GM18498 (cell line): ENCODE results near the gene CTBS.
"Not testable (repeated sequence)": the region's sequence is repeated elsewhere in the genome, so short reads cannot be mapped to it uniquely, and the experiment has no call there.

Source experiments
- ATAC-seq: cut with Tn5 transposase; IDR thresholded peaks from one replicate; pipeline ENCODE4 v1.9.1; 2021; ENCODE audit warnings: mild to moderate bottlenecking, moderate library complexity; ENCODE audit not compliant: unreplicated experiment

The CTBS gene

DNA sequence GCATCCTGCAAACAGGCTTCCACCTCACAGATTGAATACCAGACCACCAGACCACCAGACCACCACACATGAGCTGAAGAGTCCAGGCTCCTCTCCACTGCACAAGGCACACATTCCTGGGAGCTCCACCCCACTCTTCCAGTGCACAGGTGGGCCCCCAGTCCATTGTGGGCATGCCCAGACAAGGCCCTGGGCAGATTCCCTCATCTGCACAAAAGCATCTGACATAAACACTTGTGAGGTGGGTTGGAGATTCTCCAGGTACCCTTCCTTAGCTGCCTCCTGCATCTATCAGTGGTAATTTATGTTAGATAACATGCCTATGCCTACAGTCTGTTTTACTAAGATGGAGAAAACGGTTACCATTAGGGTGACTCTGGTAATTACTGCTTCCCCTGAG, 11.6 kb upstream of the CTBS start:
- ATAC-seq: no peak

DNA sequence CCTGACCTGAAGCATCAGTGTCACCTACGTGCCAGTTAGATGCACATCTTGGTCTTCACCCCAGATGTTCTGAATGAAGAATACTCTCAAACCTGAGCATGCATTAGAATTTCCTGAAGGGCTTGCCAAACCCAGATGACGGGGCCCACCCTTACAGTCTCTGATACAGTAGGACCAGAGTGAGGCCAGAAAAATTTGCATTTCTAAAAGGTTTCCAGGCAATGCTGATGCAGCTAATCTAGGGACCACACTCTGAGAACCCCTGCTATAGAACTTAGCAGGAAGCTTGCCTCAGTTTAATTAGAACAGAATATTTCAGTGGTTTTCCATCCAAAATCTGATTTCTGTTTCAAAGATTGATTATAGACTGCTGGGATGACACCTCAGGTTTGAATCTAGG, 9.9 kb upstream of the CTBS start:
- ATAC-seq: no peak

DNA sequence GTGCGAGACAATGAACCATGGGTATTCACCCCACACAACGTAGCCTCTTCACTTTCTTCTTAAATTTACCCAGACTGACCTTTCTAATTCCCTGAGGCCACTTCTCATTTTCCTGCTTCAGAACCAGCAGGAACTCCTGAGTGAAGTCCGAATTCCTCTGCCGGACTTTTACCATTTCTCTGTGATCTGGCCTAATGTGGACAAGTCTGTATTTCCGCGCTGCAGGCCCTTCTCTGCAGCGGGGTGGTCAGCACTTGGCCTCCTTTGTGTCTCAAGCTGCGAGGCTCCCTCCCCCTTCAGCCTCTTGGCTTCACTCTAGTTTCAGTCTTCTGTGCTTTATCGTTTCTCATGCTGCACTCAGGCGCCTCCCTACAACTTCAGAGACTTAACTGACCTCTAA, 9.4 kb upstream of the CTBS start:
- no peak for ATAC-seq

DNA sequence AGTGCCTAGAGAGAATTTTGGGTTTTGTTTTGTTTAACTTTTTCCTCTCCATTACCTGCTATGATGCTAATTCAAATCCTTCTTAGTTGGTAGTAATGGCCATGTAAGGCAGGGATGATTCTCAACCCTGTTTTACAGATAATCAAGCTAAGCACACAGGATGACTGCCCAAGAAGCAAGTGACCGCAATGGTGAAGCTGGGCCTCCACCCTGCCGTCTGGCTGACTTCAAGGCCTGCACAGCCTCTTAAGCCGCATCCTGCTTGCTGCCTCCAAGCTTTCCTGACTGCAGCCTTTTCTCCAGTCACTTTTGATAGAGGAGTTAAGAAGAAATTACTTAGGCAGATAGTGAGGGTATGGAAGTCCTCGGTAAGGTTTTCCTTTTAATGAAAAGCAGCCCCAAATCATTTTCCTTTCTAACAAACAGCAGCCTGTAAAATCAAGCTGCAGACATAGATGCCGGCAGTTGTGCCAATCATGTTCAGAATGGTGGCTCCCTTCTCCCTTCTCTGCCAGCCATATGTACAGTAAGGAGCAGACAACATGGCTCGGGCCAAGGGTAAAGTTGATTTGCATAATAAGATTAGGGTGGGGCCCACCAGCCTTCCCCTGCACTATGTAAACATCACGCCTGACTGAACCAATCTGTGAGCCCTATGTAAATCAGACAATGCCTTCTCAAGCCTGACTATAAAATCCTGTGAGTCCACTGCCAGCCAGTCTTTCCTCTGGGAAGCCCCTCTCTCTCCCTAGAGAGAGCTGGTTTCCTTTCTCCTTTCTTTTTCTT, 8.8 kb upstream of the CTBS start:
- peak; percentile 64 for ATAC-seq

DNA sequence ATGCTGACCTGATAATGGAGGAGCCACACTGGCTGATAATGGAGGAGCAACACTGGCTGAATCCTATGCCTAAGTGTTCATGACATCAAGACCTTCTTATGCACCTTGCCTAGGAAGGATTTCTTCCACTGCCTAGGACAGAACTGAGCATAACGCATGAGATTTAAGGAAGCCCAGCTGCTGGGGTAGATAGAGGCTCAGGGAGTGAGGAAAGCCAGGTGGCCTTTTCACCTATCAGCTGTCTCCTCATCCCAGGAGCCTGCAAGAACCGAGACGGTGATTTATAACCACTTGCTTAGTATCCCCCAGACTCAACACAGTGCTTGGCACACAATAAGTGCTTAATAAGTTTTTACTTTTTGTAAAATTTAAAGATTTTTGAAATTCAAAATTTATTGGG, 7.4 kb upstream of the CTBS start:
- ATAC-seq: no peak

DNA sequence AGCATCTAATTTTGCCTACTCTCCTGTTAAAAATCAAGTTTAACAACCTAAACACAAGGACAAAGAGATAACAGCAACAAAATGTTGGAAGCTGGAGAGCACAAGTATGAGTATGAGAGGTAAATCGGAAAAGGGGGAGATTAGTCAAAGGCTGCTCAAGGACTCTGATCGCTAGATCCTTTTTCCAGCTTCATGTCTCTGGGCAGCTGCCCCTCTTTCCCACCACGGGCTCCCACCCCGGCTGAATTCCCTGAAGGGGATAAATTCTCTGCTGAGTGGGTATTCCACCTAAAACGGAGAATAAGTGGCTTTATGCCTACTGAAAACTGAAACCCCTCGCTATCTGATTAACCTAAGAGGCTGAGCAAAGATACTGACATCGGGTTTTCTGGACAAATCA, 696 bp upstream of the CTBS start:
- no peak for ATAC-seq

DNA sequence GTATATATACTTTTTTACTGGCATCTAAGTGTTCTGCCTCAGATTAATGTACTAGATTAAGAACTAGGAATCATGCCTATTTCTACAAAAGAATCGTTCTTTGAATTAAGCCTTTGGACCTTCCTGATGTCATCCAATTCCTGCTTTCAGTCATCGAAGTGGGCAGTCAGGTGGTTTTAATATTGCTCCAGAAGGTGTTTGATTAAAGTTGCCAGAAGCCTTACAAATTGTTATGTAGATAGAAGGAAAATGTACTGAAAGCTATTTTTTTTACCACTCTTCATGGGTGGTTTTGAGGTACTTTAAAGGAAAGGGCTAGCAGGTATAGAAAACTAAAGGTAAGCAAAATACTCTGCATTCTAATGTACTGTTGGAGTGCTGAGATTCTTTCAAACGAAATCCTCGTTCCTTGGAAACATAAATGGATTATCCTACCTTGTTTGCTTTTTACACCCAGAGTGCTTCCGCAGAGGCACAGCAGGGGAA, 716 bp downstream of the CTBS start:
- ATAC-seq: no peak

DNA sequence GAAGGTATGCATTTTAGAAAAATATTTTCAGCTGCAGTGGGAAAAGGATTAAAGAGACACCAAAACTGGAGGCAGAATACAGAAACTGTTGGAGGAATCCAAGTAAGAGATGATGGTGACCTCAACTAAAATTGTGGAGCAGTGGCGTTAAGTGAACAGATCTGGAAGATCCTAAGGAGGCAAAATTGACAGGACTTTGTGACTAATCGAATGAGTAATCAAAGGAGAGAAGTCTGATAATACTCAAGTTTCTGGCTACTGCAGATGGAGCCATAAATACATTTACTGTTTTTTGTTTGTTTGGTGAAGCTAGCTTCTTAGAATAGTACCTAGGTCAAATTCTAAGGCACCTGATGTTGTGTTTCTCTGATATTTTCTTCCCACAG, 3.1 kb downstream of the CTBS start:
- no peak for ATAC-seq

DNA sequence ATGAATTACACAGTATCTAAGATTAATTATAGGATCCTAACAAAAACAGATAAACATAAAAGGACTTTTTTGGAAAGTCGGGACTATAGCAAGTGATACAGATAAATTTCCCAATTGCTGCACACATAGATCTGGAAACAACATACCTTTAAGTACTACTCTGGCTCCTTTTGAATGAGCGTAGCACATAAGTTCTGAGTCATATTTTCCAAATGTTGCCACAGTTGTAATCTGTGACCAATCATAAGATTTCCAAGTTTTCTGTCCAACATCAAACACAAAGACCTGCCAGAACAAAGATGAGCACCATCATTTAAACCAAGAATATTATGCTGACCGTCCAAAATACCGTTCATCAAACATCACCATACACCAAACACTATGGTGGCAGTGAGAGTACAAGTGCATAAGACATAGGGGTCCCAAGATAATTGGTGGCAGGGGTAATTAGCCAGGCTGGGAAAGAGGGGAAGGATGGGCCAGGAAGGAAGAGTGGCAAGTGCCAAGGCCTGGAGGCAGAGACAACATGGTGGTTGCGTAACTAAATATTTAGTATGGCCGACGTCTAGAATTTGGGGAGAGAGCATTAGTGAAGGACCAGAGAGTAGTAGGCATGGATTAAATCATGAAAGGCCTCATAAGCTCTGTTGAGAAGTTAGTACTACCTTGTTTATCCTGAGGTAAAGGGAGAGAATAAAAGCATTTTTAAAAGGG, 3.6 kb downstream of the CTBS start:
- ATAC-seq: no peak

DNA sequence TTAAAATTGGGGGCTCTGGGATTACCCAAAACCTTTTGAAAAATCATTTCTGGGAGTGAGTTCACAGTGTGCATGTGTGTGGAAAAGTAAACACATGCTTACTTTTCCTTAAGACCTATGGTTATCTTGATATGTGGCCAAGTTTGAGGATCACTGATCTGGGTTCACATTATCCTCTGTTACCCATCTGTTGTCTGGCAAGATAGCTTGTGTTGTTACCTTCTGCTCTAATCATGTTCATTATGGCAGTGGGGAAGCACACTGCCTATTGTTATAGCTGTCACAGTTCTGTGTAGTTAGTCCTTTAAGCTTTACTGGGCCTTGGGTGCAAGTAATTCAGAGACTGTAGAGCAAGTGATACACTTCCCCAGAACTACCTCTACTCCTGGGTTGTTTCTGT, 5.0 kb downstream of the CTBS start:
- ATAC-seq: no peak

DNA sequence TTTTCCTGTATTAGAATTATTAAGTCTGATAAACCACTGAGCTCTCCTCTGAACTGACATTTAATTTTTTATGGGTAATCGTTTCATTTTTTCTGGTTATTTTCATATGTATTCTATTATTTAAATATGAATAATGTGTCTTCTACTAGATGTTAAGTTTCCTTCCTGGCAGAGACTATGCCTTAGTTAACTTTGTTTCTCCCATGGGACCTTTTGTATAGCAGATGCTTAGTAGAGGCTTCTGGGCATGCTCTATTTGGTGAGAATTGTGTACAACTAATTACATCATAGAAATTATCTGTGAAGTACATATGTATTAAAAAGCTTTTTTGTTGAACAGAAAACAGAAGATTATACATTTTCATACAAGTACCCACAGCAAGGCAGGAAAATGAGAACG, 23.4 kb downstream of the CTBS start:
- no peak for ATAC-seq

DNA sequence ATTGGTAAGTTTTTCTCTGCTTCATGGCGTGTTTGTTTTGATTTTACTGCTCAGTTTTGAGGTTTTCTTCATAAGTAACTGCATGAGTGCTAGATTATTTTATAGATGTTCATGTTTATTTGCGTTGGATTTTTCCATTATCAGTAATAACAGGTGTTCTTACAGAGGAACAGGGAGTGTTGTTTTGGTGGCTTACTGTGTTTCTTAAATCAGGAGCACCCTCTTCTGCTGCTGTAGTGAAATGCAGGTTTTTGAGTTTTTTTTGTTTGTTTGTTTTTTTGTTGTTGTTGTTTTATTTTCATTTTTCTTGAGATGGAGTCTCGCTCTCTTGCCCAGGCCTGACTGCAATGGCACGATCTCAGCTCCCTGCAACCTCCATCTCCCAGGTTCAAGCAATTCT, 32.6 kb downstream of the CTBS start:
- ATAC-seq: no peak

DNA sequence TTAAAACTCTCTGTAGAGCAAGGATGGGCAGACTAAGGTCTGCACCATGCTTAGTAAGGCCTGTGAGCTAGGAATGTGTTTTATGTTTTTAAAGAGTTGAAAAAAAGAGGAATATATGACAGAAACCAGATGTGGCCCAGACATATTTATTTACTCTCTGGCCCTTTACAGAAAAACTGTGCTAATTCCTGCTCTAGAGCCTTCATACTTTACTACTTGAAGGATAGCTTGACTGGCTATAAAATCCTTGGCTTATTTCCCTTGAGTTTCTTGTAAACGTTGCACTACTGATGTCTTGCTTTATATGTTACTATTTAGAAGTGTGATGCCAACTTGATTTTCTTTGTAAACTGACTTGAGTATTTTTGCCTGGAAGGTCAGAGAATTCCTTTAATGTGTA, 33.5 kb downstream of the CTBS start:
- ATAC-seq: no peak

DNA sequence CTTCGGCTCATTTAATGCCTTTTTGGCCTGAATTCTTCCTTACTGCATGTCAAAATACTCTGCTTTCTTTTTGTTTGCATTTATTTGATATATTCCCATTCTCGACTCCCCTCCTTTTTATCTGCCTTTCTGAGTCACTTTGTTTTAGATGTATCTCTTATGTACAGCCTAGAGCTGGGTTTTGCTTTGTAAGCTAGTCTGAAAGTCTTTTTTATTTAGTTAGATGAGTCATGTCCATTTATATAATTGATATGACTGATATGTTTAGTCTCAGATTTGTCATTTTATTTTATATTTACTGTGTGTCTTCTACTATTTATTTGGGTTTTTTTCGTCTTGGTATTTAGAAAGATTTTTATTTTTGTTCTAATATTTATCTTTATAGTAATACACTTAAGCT, 34.3 kb downstream of the CTBS start:
- ATAC-seq: no peak

DNA sequence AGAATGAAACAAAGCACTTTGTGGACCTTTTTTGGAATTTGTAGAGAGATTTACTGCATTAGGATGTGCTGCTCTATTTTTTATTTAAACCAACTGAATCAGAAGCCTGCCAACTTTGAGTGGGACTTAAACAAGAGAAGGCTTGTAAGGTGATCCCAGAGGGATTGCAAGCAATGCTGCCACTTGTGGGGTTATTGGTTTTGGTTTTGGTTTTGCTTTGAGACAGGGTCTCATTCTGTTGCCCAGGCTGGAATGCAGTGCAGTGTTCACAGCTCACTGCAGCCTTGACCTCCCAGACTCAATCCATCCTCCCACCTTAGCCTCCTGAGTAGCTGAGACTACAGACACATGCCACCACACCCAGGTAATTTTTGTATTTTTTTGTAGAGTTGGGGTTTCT, 35.6 kb downstream of the CTBS start:
- no peak for ATAC-seq

DNA sequence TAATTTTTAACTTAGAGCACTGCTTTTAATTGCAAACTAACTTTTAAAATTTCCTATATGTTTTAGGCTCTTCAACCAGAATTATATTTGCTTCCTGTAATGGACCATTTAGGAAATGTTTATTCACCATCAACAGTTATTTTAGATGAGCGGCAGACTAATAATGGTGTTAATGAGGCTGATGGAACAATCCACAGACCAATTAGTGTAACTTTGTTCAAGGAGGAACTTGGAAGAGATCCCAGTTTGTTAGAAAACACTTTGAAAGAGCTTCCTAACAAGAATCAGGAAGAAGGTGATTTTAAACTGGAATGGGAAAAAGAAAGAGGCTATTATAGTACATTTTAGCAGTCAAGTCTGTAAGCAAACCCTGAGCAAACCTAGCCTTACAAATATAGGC, 48.5 kb downstream of the CTBS start:
- no peak for ATAC-seq

DNA sequence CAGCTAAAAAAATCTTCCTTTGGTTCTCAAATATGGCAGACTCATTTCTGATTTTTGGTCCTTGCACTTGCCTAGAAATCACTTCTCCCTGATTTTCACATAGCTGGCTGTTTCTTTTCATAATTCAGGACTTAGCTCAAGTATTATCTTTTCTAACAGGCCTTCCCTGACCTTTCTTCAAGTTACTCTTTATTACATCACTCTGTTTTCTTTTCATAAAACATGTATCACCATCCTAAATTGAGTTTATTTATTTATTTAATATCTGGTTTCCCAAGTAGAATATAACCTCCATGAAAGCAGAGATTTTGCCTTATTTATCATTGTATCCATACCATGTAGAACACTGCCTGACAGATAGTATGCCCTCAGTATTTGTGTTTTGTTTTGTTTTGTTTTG, 49.6 kb downstream of the CTBS start:
- ATAC-seq: no peak

DNA sequence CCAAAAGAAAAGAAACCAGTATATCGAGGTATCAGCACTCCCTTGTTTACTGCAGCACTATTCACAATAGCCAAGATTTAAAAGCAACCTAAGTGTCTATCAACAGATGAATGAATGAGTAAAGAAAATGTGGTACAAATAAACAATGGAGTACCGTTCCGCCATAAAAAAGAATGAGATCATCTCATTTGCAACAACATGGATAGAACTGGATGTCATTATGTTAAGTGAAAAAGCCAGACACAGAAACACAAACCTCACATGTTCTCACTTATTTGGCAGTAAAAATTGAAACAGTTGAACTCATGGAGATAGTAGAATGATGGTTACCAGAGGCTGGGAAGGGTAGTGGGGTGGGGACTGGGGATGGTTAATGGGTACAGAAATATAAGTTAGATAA, 63.6 kb downstream of the CTBS start:
- ATAC-seq: no peak

DNA sequence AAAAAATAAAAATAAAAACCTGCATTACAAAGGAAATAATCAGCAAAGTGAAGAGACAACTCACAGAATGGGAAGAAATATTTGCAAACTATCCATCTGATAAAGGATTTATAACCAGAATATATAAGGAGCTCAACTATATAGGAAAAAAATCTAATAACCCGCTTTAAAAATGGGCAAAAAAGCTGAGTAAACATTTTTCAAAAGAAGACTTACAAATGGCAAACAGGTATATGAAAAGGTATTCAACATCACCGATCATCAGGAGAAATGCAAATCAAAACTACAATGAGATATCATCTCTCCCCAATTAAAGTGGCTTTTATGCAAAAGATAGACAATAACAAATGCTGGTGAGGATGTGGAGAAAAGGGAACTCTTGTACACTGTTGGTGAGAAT, 64.1 kb downstream of the CTBS start:
- no peak for ATAC-seq

DNA sequence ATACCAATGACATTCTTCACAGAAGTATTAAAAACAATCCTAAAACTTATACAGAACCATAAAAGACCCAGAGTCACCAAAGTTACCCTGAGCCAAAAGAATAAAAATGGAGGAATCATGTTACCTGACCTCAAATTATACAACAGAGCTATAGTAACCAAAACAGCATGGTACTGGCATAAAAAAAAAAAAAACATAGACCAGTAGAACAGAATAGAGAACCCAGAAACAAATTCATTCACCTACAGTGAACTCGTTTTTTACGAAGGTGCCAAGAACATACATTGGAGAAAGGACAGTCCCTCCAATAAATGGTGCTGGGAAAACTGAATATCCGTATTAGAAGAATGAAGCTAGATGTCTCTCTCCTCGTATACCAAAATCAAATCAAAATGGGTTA, 65.2 kb downstream of the CTBS start:
- ATAC-seq: no peak

DNA sequence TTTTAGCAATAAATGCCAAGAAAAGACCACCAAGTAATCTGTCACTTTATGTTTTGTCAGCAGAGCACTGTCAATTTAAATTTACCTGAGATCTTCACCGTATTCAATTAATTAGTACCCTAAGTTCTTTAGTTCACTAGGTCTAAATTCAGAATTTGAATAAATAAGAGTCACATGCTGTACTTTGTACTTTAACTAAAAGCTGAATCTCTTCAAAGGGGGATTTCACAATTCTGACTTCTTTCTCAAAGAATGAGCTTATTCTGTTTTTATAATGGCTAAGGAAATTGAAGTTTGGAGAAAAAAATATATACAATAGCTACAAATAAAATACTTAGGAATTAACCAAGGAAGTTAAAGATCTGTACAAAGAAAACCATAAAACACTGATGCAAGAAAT, 65.7 kb downstream of the CTBS start:
- ATAC-seq: no peak

DNA sequence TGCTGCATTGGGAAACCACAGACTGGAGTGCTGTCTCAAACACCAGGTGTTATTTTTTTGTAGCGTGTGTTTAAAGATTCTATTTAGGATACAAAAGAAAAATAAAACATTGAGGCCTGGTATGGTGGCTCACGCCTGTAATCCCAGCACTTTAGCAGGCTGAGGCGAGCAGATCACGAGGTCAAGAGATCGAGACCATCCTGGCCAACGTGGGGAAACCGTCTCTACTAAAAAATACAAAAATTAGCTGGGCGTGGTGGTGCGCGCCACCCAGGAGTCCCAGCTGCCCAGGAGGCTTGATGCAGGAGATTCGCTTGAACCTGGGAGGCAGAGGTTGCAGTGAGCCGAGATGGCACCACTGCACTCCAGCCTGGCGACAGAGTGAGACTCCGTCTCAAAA, 66.4 kb downstream of the CTBS start:
- not testable (repeated sequence) for ATAC-seq
